K562 (cell line): ENCODE results near the gene GLE1. TPM values are rescaled to one million over a fixed set of nuclear protein-coding genes. Genes with fewer than 3 reads are reported as not detected.
A peak's percentile ranks its signal among the peaks of the same experiment; 100 is the strongest.

ENCODE experiments used
- ATF7 ChIP-seq: fragments of 450-650 bp; IDR thresholded peaks from 2 replicates; pipeline ENCODE4 v1.7.1; 2014; ENCODE audit warnings: mild to moderate bottlenecking, moderate library complexity
- CAMTA2 ChIP-seq: fragments of 250-450 bp; sonication (Bioruptor Pico); conservative IDR thresholded peaks from 2 replicates; pipeline ENCODE4 v1.5.1; 2022
- CBX1 ChIP-seq: sonication (generic); IDR thresholded peaks from 2 replicates; pipeline ENCODE4 v1.6.1; 2016; ENCODE audit warnings: antibody characterized with exemption, low read depth, mild to moderate bottlenecking
- CBX8 ChIP-seq: fragments of 200-600 bp; sonication (generic); IDR thresholded peaks from 2 replicates; pipeline ENCODE4 v1.6.1; 2012; ENCODE audit warnings: borderline replicate concordance, mixed run types, low read depth, mild to moderate bottlenecking, moderate library complexity, mixed read lengths, low read length, control low read depth, inconsistent platforms; ENCODE audit not compliant: poor library complexity, severe bottlenecking; ENCODE audit errors: extremely low read depth
- ELF4 ChIP-seq: fragments of 450-650 bp; formaldehyde crosslinking; IDR thresholded peaks from 2 replicates; pipeline ENCODE4 v1.4.0; 2022; ENCODE audit warnings: missing genetic modification characterization
- HNRNPLL ChIP-seq: fragments of 200-400 bp; formaldehyde crosslinking; IDR thresholded peaks from 2 replicates; pipeline ENCODE4 v1.6.1; 2017; ENCODE audit warnings: low read length, low read depth, mild to moderate bottlenecking; ENCODE audit not compliant: poor library complexity, severe bottlenecking
- KAT2B ChIP-seq: IDR thresholded peaks from one replicate; pipeline ENCODE4 v1.6.1; 2012; ENCODE audit warnings: low read depth, mild to moderate bottlenecking, control low read depth, inconsistent platforms, low read length, moderate library complexity
- KAT7 ChIP-seq: sonication (generic); formaldehyde crosslinking; IDR thresholded peaks from 2 replicates; pipeline ENCODE4 v1.8.0; 2022; ENCODE audit warnings: missing genetic modification reagents, mild to moderate bottlenecking, borderline replicate concordance
- NCOR1 ChIP-seq: fragments of 450-650 bp; IDR thresholded peaks from 2 replicates; pipeline ENCODE4 v1.6.1; 2016; ENCODE audit warnings: mild to moderate bottlenecking, moderate library complexity
- PPARD ChIP-seq: fragments of 250-450 bp; sonication (Bioruptor Pico); IDR thresholded peaks from 2 replicates; pipeline ENCODE4 v1.8.0; 2022; ENCODE audit warnings: inconsistent platforms, mild to moderate bottlenecking, moderate library complexity
- RBFOX2 ChIP-seq: fragments of 200-400 bp; formaldehyde crosslinking; IDR thresholded peaks from 2 replicates; pipeline ENCODE4 v1.6.1; 2017; ENCODE audit warnings: low read depth, mild to moderate bottlenecking, low read length, moderate library complexity
- RBM17 ChIP-seq: fragments of 200-400 bp; formaldehyde crosslinking; IDR thresholded peaks from 2 replicates; pipeline ENCODE4 v1.6.1; 2017; ENCODE audit warnings: low read depth, mild to moderate bottlenecking, low read length, borderline replicate concordance
- RBM22 ChIP-seq: fragments of 200-400 bp; formaldehyde crosslinking; IDR thresholded peaks from 2 replicates; pipeline ENCODE4 v1.6.1; 2018; ENCODE audit warnings: low read length, low read depth; ENCODE audit not compliant: poor library complexity, severe bottlenecking
- RFX5 ChIP-seq: IDR thresholded peaks from 2 replicates; pipeline ENCODE4 v1.6.1; 2011; ENCODE audit warnings: low read depth, mild to moderate bottlenecking, improper control_type of control experiment, low read length
- RNF2 ChIP-seq: sonication (generic); IDR thresholded peaks from 2 replicates; pipeline ENCODE4 v1.6.1; 2016
- SPI1 ChIP-seq: IDR thresholded peaks from 2 replicates; pipeline ENCODE4 v1.6.1; 2011; ENCODE audit warnings: low read depth, low read length, control low read depth, borderline replicate concordance
- SUPT5H ChIP-seq: fragments of 450-650 bp; IDR thresholded peaks from 2 replicates; pipeline ENCODE4 v1.6.1; 2016
- TAF15 ChIP-seq: fragments of 200-400 bp; formaldehyde crosslinking; IDR thresholded peaks from 2 replicates; pipeline ENCODE4 v1.6.1; 2017; ENCODE audit warnings: mild to moderate bottlenecking, low read depth, low read length, moderate library complexity
- TEAD1 ChIP-seq, 2 experiments: fragments of 450-650 bp in 1 of 2; sonication (generic) in 1 of 2; formaldehyde crosslinking; IDR thresholded peaks; 2 replicates each; pipeline versions ENCODE4 v1.4.0 to v1.8.0; 2020 to 2022; ENCODE audit warnings: mild to moderate bottlenecking in 2 of 2, missing genetic modification reagents in 1 of 2
- XRCC3 ChIP-seq: fragments of 450-650 bp; IDR thresholded peaks from 2 replicates; pipeline ENCODE4 v1.6.1; 2017; ENCODE audit warnings: mild to moderate bottlenecking, moderate library complexity
- ZC3H11A ChIP-seq: IDR thresholded peaks from 2 replicates; pipeline ENCODE4 v1.6.1; 2012; ENCODE audit warnings: low read depth, low read length, improper control_type of control experiment
- ZNF133 ChIP-seq: fragments of 250-450 bp; sonication (Bioruptor Pico); IDR thresholded peaks from 2 replicates; pipeline ENCODE4 v1.4.0; 2020; ENCODE audit warnings: mild to moderate bottlenecking
- ZNF143 ChIP-seq: sonication (generic); formaldehyde crosslinking; IDR thresholded peaks from 2 replicates; pipeline ENCODE4 v1.9.0; 2022; ENCODE audit warnings: mild to moderate bottlenecking, missing genetic modification reagents
- polyA plus RNA-seq, 8 experiments: library from polyadenylated mRNA; depleted of rRNA in 4 of 8; stranded (reverse) in 5 of 8; unstranded in 3 of 8; fragments of >200 nt; fragmentation: Nextera tagmentation in 2 of 8; fragmentation: Illumina TruSeq in 1 of 8; extraction: Ambion mirVana in 2 of 8; extraction: Trizol in 1 of 8; gene quantifications; 2 replicates each; pipeline versions ENCODE4 v1.2.1 to v1.2.3, GENCODE V29; 2011 to 2014; ENCODE audit warnings: inconsistent platforms in 1 of 8, missing spikeins in 1 of 8
- total RNA-seq, 7 experiments: library from RNA; depleted of rRNA in 6 of 7; stranded (reverse); fragments of >200 nt in 6 of 7; fragmentation: Illumina TruSeq in 2 of 7; extraction: Trizol in 2 of 7; gene quantifications; 2 replicates each; pipeline versions ENCODE4 v1.2.1 to v1.2.3, GENCODE V29; 2011 to 2021; ENCODE audit warnings: low replicate concordance in 1 of 7
- TF ChIP-seq, protein P1 (sequence below): fragments of 450-650 bp; IDR thresholded peaks from 2 replicates; pipeline ENCODE4 v1.7.0; 2016; ENCODE audit warnings: borderline replicate concordance
- TF ChIP-seq, protein P2 (sequence below): fragments of 450-650 bp; IDR thresholded peaks from 2 replicates; pipeline ENCODE4 v1.6.1; 2014; ENCODE audit warnings: low read depth, mild to moderate bottlenecking, moderate library complexity, borderline replicate concordance
- TF ChIP-seq, protein P3 (sequence below): fragments of 450-650 bp; formaldehyde crosslinking; IDR thresholded peaks from 2 replicates; pipeline ENCODE4 v1.4.0; 2020; ENCODE audit warnings: mild to moderate bottlenecking, moderate library complexity

The GLE1 gene
- total and polyA plus RNA-seq, 9 of the 15 experiments (the other 6 are each of a cell fraction or from before 2014, with no cell fraction given): 15.9 to 44.8 (median 37.6) TPM

DNA sequence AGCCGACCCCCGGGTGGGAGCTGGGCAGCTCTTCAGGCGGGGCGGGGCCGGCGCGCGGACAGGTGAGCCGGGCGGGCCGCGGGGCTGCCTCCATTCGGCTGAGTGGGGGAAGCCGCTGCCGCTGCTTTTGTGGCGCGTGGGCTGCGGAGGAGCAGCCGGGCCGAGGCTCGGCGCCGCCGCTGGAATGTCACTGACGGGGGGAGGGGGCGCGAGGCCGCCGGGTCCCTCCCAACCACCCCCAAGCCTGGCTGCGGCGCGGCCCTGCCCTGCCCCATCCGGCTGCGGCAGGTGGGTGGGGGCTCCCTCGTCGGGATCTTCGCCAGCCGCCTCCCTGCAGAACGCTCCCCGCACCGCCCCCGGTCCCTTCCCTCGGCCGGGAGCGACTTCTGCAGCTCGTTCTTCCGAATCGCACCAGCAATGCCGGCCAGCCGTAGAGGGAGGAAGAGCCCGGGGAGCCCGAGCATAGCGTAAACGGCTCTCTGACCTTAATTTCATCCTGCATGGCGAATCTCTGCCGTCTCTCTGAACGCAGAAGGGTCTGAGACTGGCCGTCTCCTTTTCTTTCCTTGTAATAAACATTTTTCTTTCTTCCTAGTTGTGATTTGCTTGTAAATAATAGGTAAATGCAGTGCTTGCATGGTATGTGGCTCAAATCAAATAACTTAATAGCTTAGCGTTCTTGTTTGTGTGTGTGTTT, 48.4 kb downstream of the GLE1 start (continued):
- no peak for TF ChIP-seq NCOR1
- TF ChIP-seq, protein P1, sequence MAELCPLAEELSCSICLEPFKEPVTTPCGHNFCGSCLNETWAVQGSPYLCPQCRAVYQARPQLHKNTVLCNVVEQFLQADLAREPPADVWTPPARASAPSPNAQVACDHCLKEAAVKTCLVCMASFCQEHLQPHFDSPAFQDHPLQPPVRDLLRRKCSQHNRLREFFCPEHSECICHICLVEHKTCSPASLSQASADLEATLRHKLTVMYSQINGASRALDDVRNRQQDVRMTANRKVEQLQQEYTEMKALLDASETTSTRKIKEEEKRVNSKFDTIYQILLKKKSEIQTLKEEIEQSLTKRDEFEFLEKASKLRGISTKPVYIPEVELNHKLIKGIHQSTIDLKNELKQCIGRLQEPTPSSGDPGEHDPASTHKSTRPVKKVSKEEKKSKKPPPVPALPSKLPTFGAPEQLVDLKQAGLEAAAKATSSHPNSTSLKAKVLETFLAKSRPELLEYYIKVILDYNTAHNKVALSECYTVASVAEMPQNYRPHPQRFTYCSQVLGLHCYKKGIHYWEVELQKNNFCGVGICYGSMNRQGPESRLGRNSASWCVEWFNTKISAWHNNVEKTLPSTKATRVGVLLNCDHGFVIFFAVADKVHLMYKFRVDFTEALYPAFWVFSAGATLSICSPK: no peak
- TF ChIP-seq ZNF133 (CRISPR knock-in tag): no peak
- no peak for TF ChIP-seq SUPT5H
- no peak for TF ChIP-seq ZNF143 (CRISPR knock-in tag)
- peak; percentile 24; the same call in 1 of the 2 replicates for TF ChIP-seq RBFOX2
- no peak for TF ChIP-seq RBM17
- peak; percentile 22; the same call in 1 of the 2 replicates for TF ChIP-seq SPI1
- no peak for TF ChIP-seq TAF15
- peak; percentile 46; the same call in 1 of the 2 replicates for TF ChIP-seq RNF2
- TF ChIP-seq ATF7: no peak
- no peak for TF ChIP-seq RBM22
- TF ChIP-seq CBX8: no peak
- no peak for TF ChIP-seq CBX1
- TF ChIP-seq CAMTA2: no peak
- TF ChIP-seq, protein P2, sequence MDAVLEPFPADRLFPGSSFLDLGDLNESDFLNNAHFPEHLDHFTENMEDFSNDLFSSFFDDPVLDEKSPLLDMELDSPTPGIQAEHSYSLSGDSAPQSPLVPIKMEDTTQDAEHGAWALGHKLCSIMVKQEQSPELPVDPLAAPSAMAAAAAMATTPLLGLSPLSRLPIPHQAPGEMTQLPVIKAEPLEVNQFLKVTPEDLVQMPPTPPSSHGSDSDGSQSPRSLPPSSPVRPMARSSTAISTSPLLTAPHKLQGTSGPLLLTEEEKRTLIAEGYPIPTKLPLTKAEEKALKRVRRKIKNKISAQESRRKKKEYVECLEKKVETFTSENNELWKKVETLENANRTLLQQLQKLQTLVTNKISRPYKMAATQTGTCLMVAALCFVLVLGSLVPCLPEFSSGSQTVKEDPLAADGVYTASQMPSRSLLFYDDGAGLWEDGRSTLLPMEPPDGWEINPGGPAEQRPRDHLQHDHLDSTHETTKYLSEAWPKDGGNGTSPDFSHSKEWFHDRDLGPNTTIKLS: peak; percentile 3; the same call in 1 of the 2 replicates
- no peak for TF ChIP-seq XRCC3
- no peak for TF ChIP-seq HNRNPLL
- TF ChIP-seq TEAD1 (CRISPR knock-in tag; IDR thresholded peaks at IDR 0.05): peak in 1 of 2 experiments; percentile 69; a peak in 1 of 4 replicates
- no peak for TF ChIP-seq ZC3H11A
- no peak for TF ChIP-seq RFX5
- TF ChIP-seq PPARD (CRISPR knock-in tag): no peak
- TF ChIP-seq KAT7: no peak; the same call in 1 of the 2 replicates
- TF ChIP-seq, protein P3, sequence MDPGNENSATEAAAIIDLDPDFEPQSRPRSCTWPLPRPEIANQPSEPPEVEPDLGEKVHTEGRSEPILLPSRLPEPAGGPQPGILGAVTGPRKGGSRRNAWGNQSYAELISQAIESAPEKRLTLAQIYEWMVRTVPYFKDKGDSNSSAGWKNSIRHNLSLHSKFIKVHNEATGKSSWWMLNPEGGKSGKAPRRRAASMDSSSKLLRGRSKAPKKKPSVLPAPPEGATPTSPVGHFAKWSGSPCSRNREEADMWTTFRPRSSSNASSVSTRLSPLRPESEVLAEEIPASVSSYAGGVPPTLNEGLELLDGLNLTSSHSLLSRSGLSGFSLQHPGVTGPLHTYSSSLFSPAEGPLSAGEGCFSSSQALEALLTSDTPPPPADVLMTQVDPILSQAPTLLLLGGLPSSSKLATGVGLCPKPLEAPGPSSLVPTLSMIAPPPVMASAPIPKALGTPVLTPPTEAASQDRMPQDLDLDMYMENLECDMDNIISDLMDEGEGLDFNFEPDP (CRISPR knock-in tag): no peak
- TF ChIP-seq ELF4 (CRISPR knock-in tag): no peak
- no peak for TF ChIP-seq KAT2B
- TF ChIP-seq, all 486 proteins: peak for 26
